Measurements from ENCODE around the gene RHBDL3. TPM values are rescaled to one million over a fixed set of nuclear protein-coding genes. Genes with fewer than 3 reads are reported as not detected.
"Not testable (repeated sequence)": the region's sequence is repeated elsewhere in the genome, so short reads cannot be mapped to it uniquely, and the experiment has no call there.

The RHBDL3 gene
- total RNA-seq, 1 experiment from 2014 or later = not detected

DNA sequence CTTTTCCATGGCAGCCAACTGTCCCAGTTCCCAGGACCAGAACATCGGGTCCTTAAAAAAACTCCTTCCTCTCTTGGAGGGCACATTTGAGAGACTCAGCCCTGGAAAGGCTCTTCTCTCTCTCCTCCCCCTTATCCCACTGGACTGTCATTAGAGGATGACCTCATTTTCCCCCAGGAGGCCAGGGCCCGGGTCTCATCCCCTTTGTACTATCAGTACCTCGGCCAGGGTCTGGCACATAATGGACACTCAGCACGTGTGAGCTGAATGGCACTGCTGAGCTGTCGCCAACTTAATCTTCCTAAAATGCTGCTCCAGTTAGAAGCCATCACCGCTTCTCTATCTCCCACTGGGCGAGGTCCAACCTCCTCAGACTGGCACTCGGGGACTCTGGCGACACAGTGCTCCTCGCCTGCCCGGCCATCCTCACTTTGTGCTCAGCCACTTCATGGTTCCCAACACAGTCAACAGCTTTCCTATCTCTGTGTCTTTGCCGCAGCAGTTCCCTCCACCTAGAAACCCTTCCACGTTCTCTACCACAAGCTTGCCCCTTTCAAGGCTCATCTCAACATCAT is 3.6 kb upstream of the RHBDL3 start:
- no peak overlapping the region for H3K4me3 Mint-ChIP-seq (ENCODE audit: unreplicated experiment)
- no peaks in the 10 kb centered on the region for H3K9me3 Mint-ChIP-seq (ENCODE audit: unreplicated experiment)
- intact Hi-C loops (cut with micrococcal nuclease) = no loop called here
- no peak overlapping the region for H3K27ac Mint-ChIP-seq (ENCODE audit: low read depth, unreplicated experiment)
- H3K4me1 Mint-ChIP-seq (ENCODE audit: insufficient read depth, unreplicated experiment) = peaks cover 22% of the 10 kb centered on the region
- peaks cover 54% of the 10 kb centered on the region for H3K27me3 Mint-ChIP-seq (ENCODE audit: insufficient read depth, unreplicated experiment)
- ChIA-PET CTCF (no interaction called here), POLR2A (no interaction called here)
- no peaks in the 10 kb centered on the region for H3K36me3 Mint-ChIP-seq (ENCODE audit: insufficient read depth, unreplicated experiment)
- TF ChIP-seq CTCF (IDR thresholded peaks at IDR 0.05; ENCODE audit: unreplicated experiment) = no peak
- BruUV-seq (replicated peaks) = no TSS peak
- no peak for DNase-seq (ENCODE audit: unreplicated experiment)

DNA sequence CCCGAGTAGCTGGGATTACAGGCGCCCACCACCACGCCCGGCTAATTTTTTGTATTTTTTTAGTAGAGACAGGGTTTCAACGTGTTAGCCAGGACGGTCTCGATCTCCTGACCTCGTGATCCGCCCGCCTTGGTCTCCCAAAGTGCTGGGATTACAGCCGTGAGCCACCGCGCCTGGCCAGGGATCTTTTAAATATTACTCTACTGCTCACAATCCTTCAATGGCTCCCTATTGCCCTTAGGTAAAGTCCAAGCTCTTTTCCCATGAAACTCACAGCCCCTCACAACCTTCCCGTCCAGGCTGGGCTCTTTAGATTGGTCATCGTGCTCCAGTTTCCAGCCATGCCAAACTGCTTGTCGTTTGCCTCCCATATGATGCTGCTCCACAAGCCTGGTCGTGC is 2.1 kb upstream of the RHBDL3 start:
- DNase-seq (ENCODE audit: unreplicated experiment); intact Hi-C loops (cut with micrococcal nuclease); H3K9me3 Mint-ChIP-seq (ENCODE audit: unreplicated experiment); H3K27ac Mint-ChIP-seq (ENCODE audit: low read depth, unreplicated experiment); BruUV-seq (replicated peaks); H3K36me3 Mint-ChIP-seq (ENCODE audit: insufficient read depth, unreplicated experiment); H3K4me3 Mint-ChIP-seq (ENCODE audit: unreplicated experiment): not testable (repeated sequence)
- ChIA-PET POLR2A (interaction anchor here (0.5 kb wide), 1 partner anchor 130 kb away, joined by 4 read pairs; no protein-coding TSS in a partner anchor), CTCF (interaction anchor here (0.9 kb wide), 2 partner anchors 9 to 37 kb away, joined by 3 to 8 read pairs; no protein-coding TSS in a partner anchor)
- H3K4me1 Mint-ChIP-seq (ENCODE audit: insufficient read depth, unreplicated experiment) = peaks cover 27% of the 10 kb centered on the region
- peaks cover 69% of the 10 kb centered on the region for H3K27me3 Mint-ChIP-seq (ENCODE audit: insufficient read depth, unreplicated experiment)

- BruUV-seq (replicated peaks) = no TSS peak
- no peak for TF ChIP-seq CTCF (IDR thresholded peaks at IDR 0.05; ENCODE audit: unreplicated experiment)
- CTCF ChIA-PET = interaction anchor here (0.9 kb wide), 1 partner anchor 38 kb away, joined by 8 read pairs; no protein-coding TSS in a partner anchor
- Mint-ChIP-seq H3K27me3 (ENCODE audit: insufficient read depth, unreplicated experiment) (peaks cover 76% of the 10 kb centered on the region), H3K4me1 (ENCODE audit: insufficient read depth, unreplicated experiment) (peaks cover 27% of the 10 kb centered on the region), H3K9me3 (ENCODE audit: unreplicated experiment) (no peaks in the 10 kb centered on the region), H3K36me3 (ENCODE audit: insufficient read depth, unreplicated experiment) (no peaks in the 10 kb centered on the region), H3K27ac (ENCODE audit: low read depth, unreplicated experiment) (no peak overlapping the region), H3K4me3 (ENCODE audit: unreplicated experiment) (peak overlapping the region; percentile 51)
- intact Hi-C loops (cut with micrococcal nuclease) = no loop called here
- POLR2A ChIA-PET = interaction anchor here (0.5 kb wide), 1 partner anchor 129 kb away, joined by 4 read pairs; no protein-coding TSS in a partner anchor
- DNase-seq (ENCODE audit: unreplicated experiment) = no peak
Observed at GRCh38 chr17:32264140-32264799, 1.4 kb upstream of the RHBDL3 start.

DNA sequence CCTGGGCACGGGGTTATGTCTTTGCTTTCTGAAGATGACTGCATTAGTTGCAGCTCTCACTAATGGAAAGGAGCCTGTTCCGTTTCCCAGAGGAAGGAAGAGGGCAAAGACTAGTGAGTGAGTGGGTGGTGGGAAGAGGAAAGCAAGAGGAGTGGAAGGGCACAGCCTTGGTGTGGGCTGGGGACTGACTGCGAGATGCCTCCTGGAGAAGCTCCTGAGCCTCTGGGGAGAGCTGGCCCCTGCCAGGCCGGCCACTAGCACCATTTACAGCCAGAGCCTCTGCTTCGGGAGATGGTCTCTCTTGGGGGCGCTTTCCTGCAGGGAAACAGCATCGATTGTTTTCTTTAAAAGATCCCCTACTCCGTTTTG is 825 bp upstream of the RHBDL3 start:
- Mint-ChIP-seq H3K4me1 (ENCODE audit: insufficient read depth, unreplicated experiment) (peaks cover 23% of the 10 kb centered on the region), H3K36me3 (ENCODE audit: insufficient read depth, unreplicated experiment) (no peaks in the 10 kb centered on the region), H3K4me3 (ENCODE audit: unreplicated experiment) (peak overlapping the region; percentile 51), H3K9me3 (ENCODE audit: unreplicated experiment) (no peaks in the 10 kb centered on the region), H3K27ac (ENCODE audit: low read depth, unreplicated experiment) (no peak overlapping the region), H3K27me3 (ENCODE audit: insufficient read depth, unreplicated experiment) (peaks cover 82% of the 10 kb centered on the region)
- ChIA-PET POLR2A (no interaction called here), CTCF (interaction anchor here (0.6 kb wide), 1 partner anchor 1172 kb away, joined by 3 read pairs; no protein-coding TSS in a partner anchor)
- DNase-seq (ENCODE audit: unreplicated experiment) = no peak
- intact Hi-C loops (cut with micrococcal nuclease) = no loop called here
- no peak for TF ChIP-seq CTCF (IDR thresholded peaks at IDR 0.05; ENCODE audit: unreplicated experiment)
- BruUV-seq (replicated peaks) = no TSS peak
